Measurements from ENCODE around the gene MACIR. TPM values are rescaled to one million over a fixed set of nuclear protein-coding genes. Genes with fewer than 3 reads are reported as not detected.

The MACIR gene
- total RNA-seq, 6 experiments from 2014 or later, result 80.7 to 110 (median 97.9) TPM

DNA sequence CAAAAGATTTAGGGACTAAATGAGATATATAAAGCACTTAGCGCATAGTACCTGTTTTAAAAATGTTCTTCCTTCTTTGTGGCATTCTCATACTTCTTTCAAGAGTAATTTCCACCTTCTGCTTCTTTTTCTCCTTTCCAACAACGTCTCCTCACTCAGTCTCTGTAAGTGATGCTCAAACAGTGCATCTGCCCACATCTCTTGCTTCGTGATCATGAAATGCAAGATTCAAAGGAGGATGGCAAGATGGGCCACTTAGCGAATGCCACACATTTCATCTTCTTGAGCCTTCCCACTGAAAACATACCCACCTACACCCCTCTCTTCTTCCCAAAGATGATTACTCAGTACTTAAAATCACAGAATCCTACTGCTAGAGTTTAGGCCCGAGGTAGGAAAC lies 36.9 kb downstream of the MACIR start:
- Mint-ChIP-seq H3K4me1 (ENCODE audit: low read depth) (peaks cover 26% of the 10 kb centered on the region), H3K27me3 (ENCODE audit: insufficient read depth) (no peaks in the 10 kb centered on the region), H3K4me3 (no peak overlapping the region), H3K36me3 (ENCODE audit: low read depth) (peaks cover 14% of the 10 kb centered on the region), H3K27ac (no peak overlapping the region), H3K9me3 (no peaks in the 10 kb centered on the region)
- no peak for DNase-seq
- no peak for TF ChIP-seq CTCF (IDR thresholded peaks at IDR 0.05)

DNA sequence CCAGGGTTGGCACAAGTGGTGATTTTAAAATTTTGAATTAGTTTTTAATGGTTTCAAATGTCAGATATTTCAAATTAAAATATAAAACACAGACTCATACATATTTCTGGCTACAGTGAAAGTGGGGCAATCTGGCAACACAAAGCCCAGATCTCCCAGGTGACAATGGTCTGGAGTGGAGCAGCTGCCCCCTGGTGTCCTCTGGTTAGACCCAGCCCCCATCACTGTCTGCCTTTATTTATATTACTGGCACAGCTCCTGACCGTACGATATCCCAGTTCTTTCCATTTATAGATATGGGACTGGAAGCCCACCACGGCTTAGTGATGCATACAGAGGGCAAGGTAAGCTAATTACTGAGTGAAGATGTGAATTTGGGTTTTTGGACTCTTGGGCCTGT lies 37.3 kb downstream of the MACIR start:
- TF ChIP-seq CTCF (IDR thresholded peaks at IDR 0.05), result no peak
- Mint-ChIP-seq H3K9me3 (no peaks in the 10 kb centered on the region), H3K4me1 (ENCODE audit: low read depth) (peaks cover 22% of the 10 kb centered on the region), H3K27ac (no peak overlapping the region), H3K4me3 (no peak overlapping the region), H3K36me3 (ENCODE audit: low read depth) (peaks cover 14% of the 10 kb centered on the region), H3K27me3 (ENCODE audit: insufficient read depth) (no peaks in the 10 kb centered on the region)
- no peak for DNase-seq

DNA sequence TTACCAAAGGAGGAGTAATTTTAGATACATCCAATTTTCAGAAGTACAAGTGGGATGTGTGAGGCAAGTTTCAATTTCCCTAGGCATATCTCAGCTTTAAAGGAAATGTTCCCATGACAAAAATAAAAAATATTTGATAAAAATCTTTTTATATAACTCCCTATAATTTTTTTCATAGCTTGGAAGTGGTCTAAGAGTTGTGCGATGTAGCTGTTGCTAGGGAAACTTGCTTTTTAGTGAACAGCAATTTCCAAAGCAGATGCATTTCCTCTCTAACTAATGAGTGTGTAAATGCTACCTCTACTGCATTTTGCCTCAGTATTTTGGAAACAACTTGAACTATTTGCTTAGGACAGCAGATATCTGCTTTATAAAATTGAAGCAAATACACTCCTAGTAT lies 39.6 kb downstream of the MACIR start:
- H3K4me3 Mint-ChIP-seq, result no peak overlapping the region
- no peak for DNase-seq
- H3K36me3 Mint-ChIP-seq (ENCODE audit: low read depth), result peaks cover 8% of the 10 kb centered on the region
- no peaks in the 10 kb centered on the region for H3K27me3 Mint-ChIP-seq (ENCODE audit: insufficient read depth)
- no peak for TF ChIP-seq CTCF (IDR thresholded peaks at IDR 0.05)
- H3K27ac Mint-ChIP-seq, result no peak overlapping the region
- H3K9me3 Mint-ChIP-seq, result no peaks in the 10 kb centered on the region
- H3K4me1 Mint-ChIP-seq (ENCODE audit: low read depth), result peaks cover 19% of the 10 kb centered on the region

DNA sequence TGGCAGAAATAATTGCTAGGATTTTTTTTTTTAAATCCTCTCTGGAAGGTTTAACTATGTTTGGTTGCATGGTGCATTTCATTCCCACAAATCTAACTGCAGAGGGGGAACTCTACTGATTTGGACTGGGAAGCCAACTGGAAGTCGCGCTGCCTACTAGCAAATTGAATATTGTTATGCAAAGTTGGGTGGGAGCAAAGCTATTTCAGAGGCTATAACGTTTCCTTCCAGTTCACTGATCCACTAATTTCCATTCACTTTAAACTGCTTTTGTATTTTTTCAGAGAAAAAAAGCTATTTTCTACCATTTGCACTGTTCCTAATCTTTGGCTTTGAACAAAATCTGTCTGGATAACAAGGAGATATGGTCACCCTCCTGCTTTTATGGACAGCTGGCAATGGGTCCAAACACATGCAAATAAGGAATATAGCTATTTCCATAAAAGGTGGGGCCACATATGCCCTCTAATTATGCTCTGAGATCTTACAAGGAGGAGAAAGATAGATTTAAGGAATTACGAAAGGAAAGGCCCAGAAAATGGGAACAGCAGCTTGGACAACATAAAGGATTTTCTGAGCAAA lies 40.1 kb downstream of the MACIR start:
- no peak for TF ChIP-seq CTCF (IDR thresholded peaks at IDR 0.05)
- no peaks in the 10 kb centered on the region for H3K9me3 Mint-ChIP-seq
- H3K4me3 Mint-ChIP-seq, result no peak overlapping the region
- H3K36me3 Mint-ChIP-seq (ENCODE audit: low read depth), result peaks cover 3% of the 10 kb centered on the region
- H3K27me3 Mint-ChIP-seq (ENCODE audit: insufficient read depth), result no peaks in the 10 kb centered on the region
- DNase-seq, result no peak
- no peak overlapping the region for H3K27ac Mint-ChIP-seq
- H3K4me1 Mint-ChIP-seq (ENCODE audit: low read depth), result peaks cover 13% of the 10 kb centered on the region

DNA sequence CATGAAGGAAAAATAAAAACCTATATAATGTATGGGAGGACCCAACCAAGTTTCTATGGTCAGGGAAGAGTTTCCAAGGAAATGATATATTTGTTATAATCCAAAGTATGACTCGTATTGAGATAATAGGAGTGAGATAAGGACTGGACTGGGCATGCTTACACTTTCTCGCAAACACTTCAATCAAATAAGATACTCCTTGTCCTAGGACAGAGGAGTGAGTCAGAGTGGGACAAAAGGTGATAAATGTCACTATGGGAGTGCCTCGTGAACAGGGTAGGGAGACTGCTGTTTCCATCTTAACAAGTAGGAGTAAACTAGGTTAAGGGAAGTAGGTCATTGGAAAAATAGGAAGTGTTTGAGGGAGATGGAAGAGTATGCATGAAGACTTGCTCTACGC lies 47.2 kb downstream of the MACIR start:
- no peak for DNase-seq

More for the DNA sequence above, 47.2 kb downstream of the MACIR start:
- no peaks in the 10 kb centered on the region for H3K9me3 Mint-ChIP-seq
- no peak overlapping the region for H3K27ac Mint-ChIP-seq
- H3K4me1 Mint-ChIP-seq (ENCODE audit: low read depth), result peaks cover 13% of the 10 kb centered on the region
- 0 out of 2 replicates have a peak, but pooled peaks cover 5% of the 10 kb centered on the region for H3K36me3 Mint-ChIP-seq (ENCODE audit: low read depth)
- no peak overlapping the region for H3K4me3 Mint-ChIP-seq
- H3K27me3 Mint-ChIP-seq (ENCODE audit: insufficient read depth), result no peaks in the 10 kb centered on the region
- TF ChIP-seq CTCF (IDR thresholded peaks at IDR 0.05), result no peak
